DMS79 treated with DMSO at 0.1 percent for 48 hours (cell line): ENCODE measurements around the gene KCNB1.

ENCODE experiments used
- DNase-seq: peaks from one replicate; lab custom pipeline; 2025; lab: John Stamatoyannopoulos, UW

KCNB1 gene

GRCh38 chr20:49409302-49409974, 73.0 kb downstream of the KCNB1 start:
- DNase-seq, result no peak

DNA sequence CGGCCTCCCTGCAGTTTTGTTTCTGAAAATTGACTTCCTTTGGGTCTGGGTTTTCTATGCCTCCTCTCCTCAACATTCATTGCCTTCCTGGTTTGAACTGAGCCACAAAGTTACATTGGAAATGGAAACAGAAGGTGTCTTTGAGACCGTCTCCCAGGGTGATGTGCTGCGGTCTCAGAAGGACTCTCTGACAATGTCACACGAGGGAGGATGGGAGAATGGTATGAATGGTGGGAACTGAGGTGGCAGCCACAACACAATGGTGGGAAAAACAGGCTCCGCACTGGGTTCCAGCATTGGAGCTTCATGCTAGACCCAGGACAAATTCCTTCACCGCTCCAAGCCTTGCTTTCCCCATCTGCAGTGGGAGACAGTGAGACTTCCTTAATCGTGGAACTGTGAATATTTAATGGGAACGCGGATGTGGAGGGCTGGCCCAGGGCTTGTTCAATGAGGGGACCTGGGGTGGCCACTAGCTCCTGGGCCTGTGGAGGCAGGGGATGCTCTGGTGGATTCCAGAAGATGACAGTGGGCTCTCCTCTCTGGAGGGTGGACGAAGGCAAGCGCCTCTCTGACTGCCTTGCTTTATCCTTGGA, 73.9 kb downstream of the KCNB1 start:
- DNase-seq, result no peak

DNA sequence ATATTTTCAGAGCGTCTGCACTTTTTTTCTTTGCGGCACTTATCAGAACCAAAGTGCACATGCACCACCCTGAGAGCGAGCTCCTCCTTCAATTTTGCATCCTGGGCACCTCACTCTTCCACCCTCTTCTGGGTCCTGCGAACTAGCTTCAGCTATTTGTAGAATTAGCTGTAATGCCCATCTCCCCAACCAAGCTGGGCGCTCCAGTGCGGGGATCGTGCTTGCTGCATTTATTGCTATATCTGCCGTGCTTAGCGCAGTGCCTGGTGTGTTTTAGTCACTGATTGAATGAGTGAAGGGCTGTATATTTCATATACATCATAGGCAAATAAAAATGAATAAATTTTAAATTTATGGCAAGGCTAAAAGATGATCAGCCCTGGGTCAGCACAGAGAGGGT, 75.8 kb downstream of the KCNB1 start:
- DNase-seq, result no peak

DNA sequence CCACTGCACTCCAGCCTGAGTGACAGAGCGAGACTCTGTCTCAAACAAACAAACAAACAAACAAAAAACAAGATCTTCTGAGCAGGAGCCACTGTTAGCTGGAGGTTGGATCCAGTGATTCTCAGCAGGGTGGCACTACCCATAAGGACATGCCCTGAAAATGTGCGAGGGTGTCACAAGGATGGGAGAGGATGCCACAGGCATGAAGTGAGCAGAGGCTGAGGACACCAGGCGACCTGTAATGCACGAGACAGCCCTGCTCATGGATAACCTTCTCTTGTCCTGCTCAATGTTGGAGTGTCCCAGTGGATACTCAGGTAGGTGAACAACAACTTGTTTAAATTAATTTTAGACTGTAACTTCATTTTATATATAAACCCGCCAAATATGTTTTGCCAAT, 76.8 kb downstream of the KCNB1 start:
- DNase-seq, result no peak

GRCh38 chr20:49405062-49405683, 77.3 kb downstream of the KCNB1 start:
- no peak for DNase-seq

DNA sequence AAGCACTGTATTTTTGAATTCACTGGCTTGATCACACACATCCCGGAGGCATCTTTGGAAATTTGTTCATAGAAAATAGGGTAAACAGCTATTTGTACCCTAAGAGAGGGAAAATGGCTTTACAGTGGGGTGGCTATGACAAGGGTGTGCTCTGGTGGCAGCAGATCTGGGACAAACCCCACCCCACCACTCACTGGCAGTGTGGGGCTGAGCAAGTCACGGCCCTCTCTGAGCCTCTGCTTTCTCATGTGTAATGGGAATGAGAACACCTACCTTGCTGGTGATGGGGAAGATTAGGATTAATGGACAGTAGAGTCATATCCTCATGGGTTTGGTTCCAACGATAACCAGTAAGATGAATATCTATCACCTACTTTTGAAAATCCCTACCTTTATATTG, 78.0 kb downstream of the KCNB1 start:
- DNase-seq, result no peak

DNA sequence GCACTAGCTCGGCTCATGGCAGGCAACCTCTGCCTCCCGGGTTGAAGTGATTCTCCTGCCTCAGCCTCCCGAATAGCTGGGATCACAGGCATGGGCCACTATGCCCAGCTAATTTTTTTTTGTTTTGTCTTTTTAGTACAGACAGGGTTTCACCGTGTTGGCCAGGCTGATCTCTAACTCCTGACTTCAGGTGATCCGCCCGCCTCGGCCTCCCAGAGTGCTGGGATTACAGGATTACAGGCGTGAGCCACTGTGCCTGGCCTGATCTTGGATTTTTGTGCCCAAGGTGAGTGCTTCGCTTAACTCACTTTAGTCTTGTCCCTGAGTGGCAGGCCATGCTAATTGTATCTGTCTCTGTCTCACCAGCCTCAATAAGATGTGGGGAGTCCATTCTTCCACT, 78.6 kb downstream of the KCNB1 start:
- DNase-seq, result no peak

GRCh38 chr20:49403012-49403411, 79.5 kb downstream of the KCNB1 start:
- no peak for DNase-seq

DNA sequence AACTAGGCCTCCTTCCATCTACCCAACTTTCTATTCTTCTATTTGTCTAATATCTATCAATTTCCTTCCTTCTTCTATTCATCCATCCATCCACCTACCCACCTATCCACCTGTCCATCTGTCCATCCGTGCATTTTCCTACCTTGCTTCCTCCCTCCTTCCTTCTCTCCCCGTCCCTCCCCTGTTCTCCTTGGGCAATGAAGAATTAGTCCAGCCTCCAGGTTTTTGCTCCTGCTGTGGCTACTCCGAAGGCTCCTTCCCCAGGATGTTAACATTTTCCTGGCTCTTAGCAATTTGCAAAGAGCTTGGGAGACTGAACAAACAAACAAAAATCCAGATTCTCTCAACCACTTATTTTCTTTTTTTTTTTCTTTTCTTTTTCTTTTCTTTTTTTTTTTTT, 81.6 kb downstream of the KCNB1 start:
- DNase-seq, result no peak

GRCh38 chr20:49400410-49400809, 82.1 kb downstream of the KCNB1 start:
- no peak for DNase-seq

DNA sequence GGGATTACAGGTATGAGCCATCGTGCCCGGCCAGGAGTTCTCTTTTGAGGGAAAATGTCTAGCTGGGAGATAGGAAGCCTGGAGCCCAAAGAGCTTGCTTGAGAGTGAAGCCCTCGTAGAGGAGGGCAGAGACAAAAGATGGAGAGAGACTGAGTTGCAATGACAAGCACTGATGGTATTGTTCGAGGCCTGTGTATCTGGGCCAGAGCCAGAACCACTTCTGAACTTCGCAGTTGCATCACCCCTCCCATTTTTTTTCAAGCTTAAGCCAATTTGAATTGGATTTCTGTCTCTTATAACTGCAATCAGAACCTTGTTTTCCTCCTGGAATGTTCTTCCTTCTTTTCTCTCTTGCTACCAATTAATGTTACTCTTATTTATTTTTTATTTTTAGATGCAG, 83.1 kb downstream of the KCNB1 start:
- DNase-seq, result no peak

- DNase-seq, result no peak
Measured at GRCh38 chr20:49398401-49399144, 83.9 kb downstream of the KCNB1 start.

GRCh38 chr20:49397525-49397924, 84.9 kb downstream of the KCNB1 start:
- no peak for DNase-seq

GRCh38 chr20:49396230-49396629, 86.2 kb downstream of the KCNB1 start:
- no peak for DNase-seq

- DNase-seq, result no peak
Measured at GRCh38 chr20:49395659-49396058, 86.8 kb downstream of the KCNB1 start.

GRCh38 chr20:49395183-49395582, 87.3 kb downstream of the KCNB1 start:
- no peak for DNase-seq

DNA sequence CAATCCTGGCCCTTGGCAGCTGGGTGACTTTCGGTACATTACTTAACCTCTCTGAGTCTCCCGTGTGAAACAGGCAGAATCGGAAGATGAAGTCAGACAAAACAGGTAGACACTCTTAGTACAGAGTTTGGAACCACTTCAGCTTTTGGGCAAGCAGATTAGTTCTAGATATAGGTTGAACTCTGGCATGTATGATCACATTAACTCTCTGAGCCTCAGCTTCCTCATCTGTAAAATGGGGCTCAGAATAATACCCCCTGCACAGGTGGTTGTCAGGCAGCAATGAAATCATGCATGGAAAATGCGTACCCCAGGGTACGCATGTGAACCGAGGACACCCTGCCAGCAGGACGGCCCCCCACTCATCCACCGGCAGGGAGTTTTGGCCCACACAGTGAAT, 87.7 kb downstream of the KCNB1 start:
- no peak for DNase-seq

DNA sequence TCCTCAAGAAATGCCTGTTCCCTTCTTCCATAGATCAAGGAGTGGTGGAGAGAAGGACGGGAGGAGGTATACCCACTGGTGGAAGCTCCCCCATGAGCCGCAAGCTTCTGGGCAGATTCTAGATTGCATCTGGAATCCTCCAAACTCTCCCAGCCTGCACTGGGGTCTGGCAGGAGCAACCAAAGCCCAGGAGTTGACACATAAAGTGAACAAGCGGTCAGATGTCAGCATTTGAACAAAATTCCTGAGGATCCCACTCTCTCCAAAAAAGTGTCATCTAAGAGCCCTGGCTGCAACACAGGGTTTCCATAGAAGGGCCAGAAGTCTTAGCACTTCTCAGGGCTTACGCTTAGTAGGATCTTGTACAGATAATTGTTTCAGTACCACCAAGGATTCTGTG, 88.2 kb downstream of the KCNB1 start:
- DNase-seq, result no peak

DNA sequence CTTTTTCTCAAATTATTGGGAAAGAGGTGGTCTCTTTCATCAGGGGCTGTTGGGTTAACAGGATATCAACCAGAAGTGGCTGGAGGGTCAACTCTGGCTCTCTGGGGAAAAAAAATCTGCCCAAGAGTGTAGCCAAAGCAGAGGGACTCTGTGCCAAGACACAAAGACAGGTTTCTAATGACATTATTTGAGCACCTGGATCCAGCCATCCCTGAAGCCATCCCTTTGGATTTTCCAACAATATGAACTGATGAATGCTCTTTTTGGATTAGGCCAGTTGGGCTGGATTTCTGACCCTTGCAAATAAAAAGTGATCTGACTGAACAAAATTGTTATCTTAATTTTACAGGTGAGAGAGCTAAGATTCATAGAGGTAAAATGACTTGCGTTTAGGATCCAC, 88.7 kb downstream of the KCNB1 start:
- DNase-seq, result no peak

GRCh38 chr20:49392745-49393144, 89.7 kb downstream of the KCNB1 start:
- DNase-seq, result peak; percentile 39

- DNase-seq, result no peak
Measured at GRCh38 chr20:49391404-49392245, 90.8 kb downstream of the KCNB1 start.

DNA sequence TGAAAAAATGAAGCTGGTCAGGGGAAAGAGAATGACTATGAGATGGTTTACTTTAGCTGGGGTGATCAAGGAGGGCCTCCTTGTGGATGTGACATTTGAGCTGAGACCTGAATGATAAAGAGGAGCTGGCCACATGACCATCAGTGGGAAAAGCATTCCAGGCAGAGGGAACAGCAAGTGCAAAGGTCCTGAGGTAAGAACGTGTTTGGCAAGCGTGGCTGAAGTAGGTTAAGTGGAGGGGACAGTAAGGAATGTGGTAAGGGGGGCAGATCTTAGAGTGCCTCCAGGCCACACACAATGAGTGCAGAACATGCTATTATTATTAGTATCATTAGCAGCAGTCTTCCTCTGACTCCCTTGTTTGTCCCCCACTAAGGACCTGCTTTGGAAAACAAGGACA, 92.6 kb downstream of the KCNB1 start:
- DNase-seq, result no peak
